Stomach (tissue), 9 donors: ENCODE results near the gene RNF133. TPM values are rescaled to one million over a fixed set of nuclear protein-coding genes. Genes with fewer than 3 reads are reported as not detected.

ENCODE experiments used
- DNase-seq, 2 donors: peaks; one replicate each; pipeline versions ENCODE4 v3.0.0 to v3.0.0-alpha.2; 2013 to 2019
- H3K27ac ChIP-seq, 5 donors: fragments of 200-600 bp in 4 of 5; sonication (generic) in 4 of 5; one replicate each; pipeline ENCODE4 v1.5.1; 2013 to 2019; ENCODE audit warnings: mild to moderate bottlenecking in 1 of 5, moderate library complexity in 1 of 5
- H3K27me3 ChIP-seq, 3 donors: fragments of 200-600 bp; sonication (generic); one replicate each; pipeline ENCODE4 v1.5.1; 2017 to 2019; ENCODE audit warnings: mixed run types in 1 of 3
- H3K36me3 ChIP-seq, 4 donors: fragments of 200-600 bp; sonication (generic); 1 replicate in 3 of 4; 2 replicates in 1 of 4; pipeline ENCODE4 v1.5.1; 2016 to 2019
- H3K4me1 ChIP-seq, 4 donors: fragments of 200-600 bp; sonication (generic); one replicate each; pipeline ENCODE4 v1.5.1; 2016 to 2019
- H3K4me3 ChIP-seq, 4 donors: fragments of 200-600 bp; sonication (generic) in 3 of 4; one replicate each; pipeline ENCODE4 v1.5.1; 2016 to 2019; ENCODE audit warnings: mild to moderate bottlenecking in 1 of 4
- H3K9me3 ChIP-seq, 4 donors: fragments of 200-600 bp; sonication (generic); one replicate each; pipeline ENCODE4 v1.5.1; 2016 to 2019
- CTCF ChIP-seq, 7 experiments: fragments of 450-650 bp in 4 of 7; fragments of 200-600 bp in 3 of 7; sonication (generic) in 3 of 7; IDR thresholded peaks; one replicate each; pipeline ENCODE4 v1.5.1; 2016 to 2019; ENCODE audit warnings: antibody characterized with exemption in 7 of 7, control low read depth in 2 of 7, mild to moderate bottlenecking in 1 of 7
- EP300 ChIP-seq: sonication (generic); formaldehyde crosslinking; IDR thresholded peaks from one replicate; pipeline ENCODE4 v1.6.1; 2017; ENCODE audit warnings: antibody characterized with exemption
- POLR2A ChIP-seq, 4 donors: fragments of 450-650 bp; IDR thresholded peaks; one replicate each; pipeline ENCODE4 v1.6.1; 2016; ENCODE audit warnings: antibody characterized with exemption in 4 of 4, control low read depth in 2 of 4, mild to moderate bottlenecking in 1 of 4, moderate library complexity in 1 of 4
- POLR2AphosphoS5 ChIP-seq, 3 donors: sonication (generic); formaldehyde crosslinking; IDR thresholded peaks; one replicate each; pipeline ENCODE4 v1.6.1; 2016; ENCODE audit warnings: antibody characterized with exemption in 3 of 3
- WGBS, 5 donors: extraction: QIAGEN DNeasy Blood & Tissue Kit in 3 of 5; methylation state at CpG; one replicate each; pipeline versions ENCODE4 v1.1.5 to v1.1.7; 2013 to 2018; 5-methylcytosine and 5-hydroxymethylcytosine counted together
- intact Hi-C: fragments of 100-400 bp; cut with DNase I; formaldehyde crosslinking; loops from one replicate; pipeline ENCODE4 v1.15.1; 2023; ENCODE audit warnings: low total_unique reads
- polyA plus RNA-seq, 3 donors: library from polyadenylated mRNA; stranded (reverse); fragments of 200-250 nt; gene quantifications; one replicate each; pipeline ENCODE4 v1.2.3, GENCODE V29; 2013
- total RNA-seq, 5 donors: library from RNA; depleted of rRNA; stranded (reverse); fragments of >200 nt; gene quantifications; one replicate each; pipeline versions ENCODE4 v1.1.0 to v1.2.3, GENCODE V29; 2014 to 2016
- donor health status: healthy with polysubstance abuse.
- donor health status: Bipolar disorder and iron deficiency.
- donor health status: healthy.

RNF133 gene
- total and polyA plus RNA-seq, 8 donors: 0.58 to 15.8 (median 7.2) TPM; not detected in 3

DNA sequence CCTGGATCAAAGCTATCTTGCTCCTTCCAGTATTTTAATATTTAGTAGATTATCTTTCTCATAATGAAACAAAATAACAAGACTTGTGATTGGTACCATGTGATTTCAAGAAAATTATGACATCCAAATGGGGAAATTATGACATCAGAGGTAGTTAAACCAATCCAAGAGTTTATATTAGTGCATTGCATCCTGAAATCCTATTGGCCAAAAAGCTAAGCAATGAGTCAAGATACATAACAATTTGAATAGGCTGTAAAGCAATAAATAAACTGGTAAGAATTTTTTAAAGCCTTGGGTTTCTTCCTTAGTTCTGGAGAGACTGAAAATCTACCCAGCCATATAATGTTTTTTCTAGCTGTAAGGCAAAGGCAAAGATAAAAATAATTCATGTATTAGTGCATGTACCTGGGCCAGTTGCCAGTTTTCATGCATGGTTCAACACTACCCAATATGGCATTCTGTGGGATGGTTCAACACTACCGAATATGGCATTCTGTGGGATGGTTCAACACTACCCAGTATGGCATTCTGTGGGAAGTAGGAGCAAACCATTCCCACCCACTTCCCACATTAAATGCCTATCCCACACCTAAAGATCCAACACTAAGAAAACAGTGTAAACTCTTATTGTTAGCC lies 4.1 kb upstream of the RNF133 start, which contains the start of gene RNF148:
Gene RNF148, minus strand, starts transcription at position 51 of the 639 bp plus-strand sequence. CDS start 172 bp downstream, outside the sequence.
- Histone ChIP-seq H3K4me1 (no peaks in the 10 kb centered on the region), H3K27ac (no peak within 1 kb of the TSS), H3K36me3 (peaks cover 0 to 6% (median 0%) of the 10 kb centered on the region in 4 donors), H3K27me3 (no peaks in the 10 kb centered on the region), H3K4me3 (no peak within 1 kb of the TSS), H3K9me3 (no peaks in the 10 kb centered on the region)
- no peak for DNase-seq
- WGBS, 5 donors: 86 to 97% (median 92%) methylated on average over 1 of the region's 1 CpG
- intact Hi-C loops: no loop called here
- TF ChIP-seq CTCF (IDR thresholded peaks at IDR 0.05) (no peak), POLR2A (IDR thresholded peaks at IDR 0.05) (no peak), POLR2AphosphoS5 (IDR thresholded peaks at IDR 0.05) (no peak), EP300 (no peak)

DNA sequence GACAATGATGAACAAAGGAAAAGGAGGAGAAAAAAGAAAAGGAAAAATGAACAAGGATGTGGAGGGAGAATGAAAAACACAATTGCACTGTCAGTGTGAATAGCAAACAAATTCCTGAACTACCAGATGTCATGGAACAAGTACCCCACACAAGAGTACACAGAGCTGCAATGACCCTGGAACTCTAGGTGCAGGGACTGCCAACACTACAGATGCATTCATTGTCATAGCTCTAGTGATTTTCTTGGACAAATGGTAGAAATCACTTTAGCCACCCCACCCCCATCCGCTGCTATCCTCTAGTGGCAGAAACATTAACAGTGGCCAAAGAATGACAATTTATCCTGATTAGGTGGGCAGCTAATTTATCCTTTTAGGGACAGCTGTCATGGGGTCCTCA lies 3.1 kb downstream of the RNF133 start:
- Histone ChIP-seq H3K9me3 (no peaks in the 10 kb centered on the region), H3K27ac (no peak overlapping the region), H3K4me1 (no peaks in the 10 kb centered on the region), H3K27me3 (no peaks in the 10 kb centered on the region), H3K4me3 (no peak overlapping the region), H3K36me3 (no peaks in the 10 kb centered on the region)
- intact Hi-C loops: no loop called here
- no peak for DNase-seq
- WGBS, 5 donors: 81 to 95% (median 89%) methylated on average over 1 of the region's 1 CpG
- TF ChIP-seq POLR2A (IDR thresholded peaks at IDR 0.05) (no peak), CTCF (IDR thresholded peaks at IDR 0.05) (no peak), POLR2AphosphoS5 (IDR thresholded peaks at IDR 0.05) (no peak)

DNA sequence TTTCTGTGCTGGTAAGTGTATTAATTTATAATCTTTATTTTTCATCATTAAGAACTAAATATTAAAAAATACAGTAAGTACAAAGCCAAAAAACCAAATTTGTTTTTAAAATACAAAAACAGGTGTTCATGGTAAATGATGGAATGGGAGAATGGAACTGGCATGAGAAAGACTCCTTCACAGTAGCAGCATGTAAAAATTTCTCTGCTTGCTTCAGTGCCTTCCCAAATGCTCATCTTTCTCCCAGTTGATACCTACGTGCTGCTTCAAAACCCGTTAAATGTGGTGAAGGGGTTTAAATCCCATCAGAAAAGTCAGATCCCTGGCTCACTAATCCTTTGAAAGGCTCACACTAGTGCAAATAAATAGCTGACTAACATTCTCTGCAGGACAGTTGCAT lies 4.2 kb downstream of the RNF133 start:
- Histone ChIP-seq H3K27me3 (no peaks in the 10 kb centered on the region), H3K27ac (no peak overlapping the region), H3K4me3 (no peak overlapping the region), H3K36me3 (no peaks in the 10 kb centered on the region), H3K4me1 (no peaks in the 10 kb centered on the region), H3K9me3 (no peaks in the 10 kb centered on the region)
- intact Hi-C loops: no loop called here
- TF ChIP-seq POLR2A (IDR thresholded peaks at IDR 0.05) (no peak), EP300 (no peak)
- DNase-seq: no peak
- 88 to 95% (median 90%) methylated on average over 2 of the region's 2 CpGs for WGBS, 5 donors

DNA sequence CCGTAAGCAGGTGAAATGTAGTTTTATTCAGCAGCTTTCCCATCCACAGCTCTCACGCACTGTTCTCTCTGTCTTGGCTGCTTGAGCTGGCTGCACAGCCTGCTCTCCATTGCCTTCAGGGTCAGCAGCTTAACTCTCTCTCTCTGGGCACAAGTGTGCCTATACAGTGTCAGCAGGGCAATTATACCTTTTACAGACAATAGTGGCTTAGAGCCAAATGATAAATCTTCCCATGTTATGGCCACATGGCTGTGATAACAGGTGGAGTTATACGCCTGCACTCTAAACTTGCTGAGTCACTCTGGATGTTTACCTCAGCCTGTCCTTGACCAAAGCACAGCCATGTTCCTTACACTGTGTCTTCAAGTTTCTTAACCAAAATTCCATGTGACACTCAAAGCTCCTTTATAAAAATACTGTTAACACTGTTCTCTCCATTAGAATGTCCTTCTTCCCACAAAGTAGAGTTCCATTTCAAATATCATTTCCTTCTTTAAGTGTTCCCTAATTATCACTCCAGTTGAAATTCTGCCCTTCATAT lies 6.1 kb downstream of the RNF133 start:
- Histone ChIP-seq H3K9me3 (no peaks in the 10 kb centered on the region), H3K27me3 (no peaks in the 10 kb centered on the region), H3K4me1 (peaks cover 0 to 7% (median 3%) of the 10 kb centered on the region in 4 donors), H3K36me3 (no peaks in the 10 kb centered on the region), H3K4me3 (no peak overlapping the region), H3K27ac (no peak overlapping the region)
- DNase-seq: no peak
- no peak for TF ChIP-seq POLR2AphosphoS5 (IDR thresholded peaks at IDR 0.05)
- no peak for TF ChIP-seq CTCF (IDR thresholded peaks at IDR 0.05)
- no peak for TF ChIP-seq POLR2A (IDR thresholded peaks at IDR 0.05)
- TF ChIP-seq EP300: no peak
- intact Hi-C loops: no loop called here
- WGBS, 5 donors: 84 to 92% (median 87%) methylated on average over 3 of the region's 3 CpGs
